Spinal cord (tissue), 10 donors: ENCODE results near the gene DDX18. TPM values are rescaled to one million over a fixed set of nuclear protein-coding genes. Genes with fewer than 3 reads are reported as not detected.

Experiments
- DNase-seq, 6 donors: peaks; one replicate each; pipeline versions ENCODE4 v3.0.0 to v3.0.0-alpha.2; 2013 to 2015; ENCODE audit warnings: low spot score in 6 of 6, low read depth in 4 of 6
- H3K27ac ChIP-seq: one replicate; pipeline ENCODE4 v1.5.1; 2013; ENCODE audit warnings: low read depth, low read length, control low read depth
- H3K27me3 ChIP-seq: one replicate; pipeline ENCODE4 v1.6.1; 2013; ENCODE audit warnings: low read length; ENCODE audit not compliant: control insufficient read depth, insufficient read depth
- H3K36me3 ChIP-seq: one replicate; pipeline ENCODE4 v1.6.1; 2013; ENCODE audit warnings: low read length; ENCODE audit not compliant: control insufficient read depth, insufficient read depth
- H3K4me1 ChIP-seq: one replicate; pipeline ENCODE4 v1.6.1; 2013; ENCODE audit warnings: low read length; ENCODE audit not compliant: control insufficient read depth, insufficient read depth
- H3K4me3 ChIP-seq: one replicate; pipeline ENCODE4 v1.5.1; 2013; ENCODE audit warnings: low read depth, low read length, control low read depth
- H3K9me3 ChIP-seq: one replicate; pipeline ENCODE4 v1.6.1; 2013; ENCODE audit warnings: low read length; ENCODE audit not compliant: control insufficient read depth, insufficient read depth
- WGBS: methylation state at CpG from one replicate; pipeline ENCODE4 v1.1.5; 2013; ENCODE audit warnings: missing lambda C conversion rate; ENCODE audit not compliant: insufficient coverage; 5-methylcytosine and 5-hydroxymethylcytosine counted together
- polyA plus RNA-seq, 2 donors: library from polyadenylated mRNA; unstranded; fragments of 120-200 nt; gene quantifications; one replicate each; pipeline ENCODE4 v1.2.1, GENCODE V29; 2013; ENCODE audit not compliant: insufficient read length in 2 of 2
- total RNA-seq, 2 donors: library from RNA; depleted of rRNA in 1 of 2; stranded (reverse); fragments of 120-200 nt in 1 of 2; fragments of >200 nt in 1 of 2; gene quantifications; one replicate each; pipeline versions ENCODE4 v1.2.3 to v1.2.4, GENCODE V29; 2013 to 2014
- donor health status: healthy.

DDX18 gene
- total and polyA plus RNA-seq, 4 donors: 41.2 to 63.3 (median 53.9) TPM

DNA sequence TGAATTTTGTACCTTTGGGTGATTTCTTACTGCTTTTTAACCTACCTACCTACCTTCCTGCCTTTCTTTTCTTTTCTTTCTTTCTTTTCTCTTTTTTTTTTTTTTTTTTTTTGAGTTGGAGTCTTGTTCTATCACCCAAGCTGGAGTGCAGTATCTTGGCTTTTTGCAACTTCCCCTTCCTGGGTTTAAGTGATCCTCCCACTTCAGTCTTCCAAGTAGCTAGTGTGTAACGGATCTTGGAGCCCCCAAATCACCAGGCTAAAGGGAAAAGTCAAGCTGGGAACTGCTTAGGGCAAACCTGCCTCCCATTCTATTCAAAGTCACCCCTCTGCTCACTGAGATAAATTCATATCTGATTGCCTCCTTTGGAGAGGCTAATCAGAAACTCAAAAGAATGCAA, 61.3 kb downstream of the DDX18 start:
- DNase-seq: no peak
- Histone ChIP-seq H3K27ac (no peak overlapping the region), H3K4me3 (no peak overlapping the region), H3K27me3 (no peaks in the 10 kb centered on the region), H3K4me1 (no peaks in the 10 kb centered on the region), H3K9me3 (no peaks in the 10 kb centered on the region), H3K36me3 (no peaks in the 10 kb centered on the region)
- WGBS: 50% methylated on average over 1 of the region's 1 CpG

DNA sequence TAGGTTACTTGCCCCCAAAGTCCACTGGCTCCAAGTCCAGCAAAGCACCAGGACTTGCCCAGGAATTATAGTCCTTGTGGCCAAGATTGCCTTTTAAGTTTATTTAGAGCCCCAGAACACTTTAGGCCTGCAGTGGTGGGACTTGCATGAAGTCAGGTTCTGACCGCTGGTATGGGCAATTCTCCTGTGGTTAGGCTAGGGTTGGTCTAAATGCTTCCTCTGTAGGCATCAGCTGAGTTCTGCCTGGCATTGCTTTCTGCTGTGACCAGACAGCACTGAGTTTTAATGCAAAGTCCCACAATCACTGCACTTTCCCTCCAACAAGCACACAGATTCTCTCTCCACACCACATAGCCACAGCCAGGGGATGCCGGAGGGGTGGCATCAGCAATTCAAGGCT, 64.5 kb downstream of the DDX18 start:
- H3K27me3 ChIP-seq: no peaks in the 10 kb centered on the region
- no peaks in the 10 kb centered on the region for H3K4me1 ChIP-seq
- no peaks in the 10 kb centered on the region for H3K36me3 ChIP-seq
- H3K4me3 ChIP-seq: no peak overlapping the region
- no peaks in the 10 kb centered on the region for H3K9me3 ChIP-seq
- 100% methylated on average over 2 of the region's 2 CpGs for WGBS
- no peak overlapping the region for H3K27ac ChIP-seq
- no peak for DNase-seq

Other genes starting within 250 kb of the DDX18 start
- gene CCDC93, start 199.4 kb downstream of the DDX18 start, total RNA-seq: 10 to 100 TPM; 36.7 to 45.0 TPM
- gene CCDC93, start 199.4 kb downstream of the DDX18 start, polyA plus RNA-seq: 10 to 100 TPM; 58.4 to 64.8 TPM